Measurements from ENCODE around the gene LGALS14. TPM values are rescaled to one million over a fixed set of nuclear protein-coding genes. Genes with fewer than 3 reads are reported as not detected.
"Not testable (repeated sequence)": the region's sequence is repeated elsewhere in the genome, so short reads cannot be mapped to it uniquely, and the experiment has no call there.

Gene LGALS14
- total RNA-seq, 1 donor from 2014 or later = 0.92 TPM

DNA sequence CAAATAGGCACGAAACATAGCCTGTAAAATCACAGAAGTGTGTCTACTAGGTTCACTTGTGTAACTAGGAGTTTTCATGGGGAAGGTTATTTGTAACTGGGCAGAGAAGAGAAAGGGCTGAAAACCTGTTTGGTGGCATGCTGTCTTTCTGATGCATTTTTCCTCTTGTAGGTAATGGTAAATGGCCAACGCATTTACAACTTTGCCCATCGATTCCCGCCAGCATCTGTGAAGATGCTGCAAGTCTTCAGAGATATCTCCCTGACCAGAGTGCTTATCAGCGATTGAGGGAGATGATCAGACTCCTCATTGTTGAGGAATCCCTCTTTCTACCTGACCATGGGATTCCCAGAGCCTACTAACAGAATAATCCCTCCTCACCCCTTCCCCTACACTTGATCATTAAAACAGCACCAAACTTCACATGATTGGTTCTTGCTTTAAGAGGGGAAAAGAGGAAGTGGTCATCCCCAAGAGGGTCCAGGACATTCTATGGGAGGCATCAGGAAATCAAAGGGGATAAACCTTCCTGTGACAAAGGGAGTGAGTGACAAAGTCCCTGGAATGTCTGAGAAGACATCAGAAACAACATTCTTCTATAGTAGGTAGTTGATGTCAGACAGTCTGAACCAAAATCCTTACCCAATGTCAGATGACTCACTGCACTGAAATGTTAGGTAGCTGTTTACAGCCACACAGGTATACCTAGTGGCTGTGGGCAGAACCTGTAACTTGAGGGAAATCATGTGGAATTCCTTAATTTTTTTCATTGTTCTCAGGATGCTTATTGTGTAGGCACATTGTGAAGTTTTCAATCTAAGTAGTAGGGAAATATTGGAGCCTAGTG is 5.0 kb downstream of the LGALS14 start:
- Mint-ChIP-seq H3K36me3 (no peaks in the 10 kb centered on the region), H3K27me3 (ENCODE audit: low read depth) (peaks cover 6% of the 10 kb centered on the region)

DNA sequence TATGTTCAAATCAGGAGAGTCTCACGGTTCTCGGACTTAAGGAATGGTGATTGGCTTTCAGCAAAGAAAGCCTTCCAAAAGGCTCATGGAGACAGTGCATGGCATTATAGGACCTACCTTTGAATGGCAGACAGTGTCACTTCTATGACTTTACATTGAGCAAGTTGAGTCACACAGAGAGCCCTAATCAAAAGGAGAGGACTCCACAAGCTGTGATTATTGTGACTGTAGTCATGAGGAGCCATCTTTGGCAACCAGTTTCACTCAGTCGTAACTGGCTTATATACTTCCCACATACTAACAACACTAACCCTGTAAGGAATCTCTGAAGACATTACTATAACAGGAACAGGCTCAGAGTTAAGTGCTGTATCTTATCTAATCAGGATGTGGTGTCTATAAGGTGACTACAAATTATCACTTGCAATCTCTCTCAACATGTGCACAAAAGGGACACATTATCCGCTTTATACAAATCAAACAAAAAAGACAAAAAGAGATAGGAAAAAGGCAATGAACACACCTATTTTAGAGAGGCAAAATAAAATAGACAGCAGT is 6.1 kb downstream of the LGALS14 start:
- Mint-ChIP-seq H3K27me3 (ENCODE audit: low read depth) (peaks cover 6% of the 10 kb centered on the region), H3K9me3 (peaks cover 4% of the 10 kb centered on the region), H3K4me1 (no peaks in the 10 kb centered on the region), H3K4me3 (no peak overlapping the region), H3K36me3 (no peaks in the 10 kb centered on the region), H3K27ac (no peak overlapping the region)
- DNase-seq (ENCODE audit: low spot score in 2 of 2, unreplicated experiment in 2 of 2) = no peak
- no peak for TF ChIP-seq CTCF (IDR thresholded peaks at IDR 0.05; ENCODE audit: unreplicated experiment)

More for the DNA sequence above, 5.0 kb downstream of the LGALS14 start:
- TF ChIP-seq CTCF (IDR thresholded peaks at IDR 0.05; ENCODE audit: unreplicated experiment) = no peak
- Mint-ChIP-seq H3K4me1 (peaks cover 8% of the 10 kb centered on the region), H3K27ac (no peak overlapping the region), H3K4me3 (no peak overlapping the region), H3K9me3 (no peaks in the 10 kb centered on the region)
- DNase-seq (ENCODE audit: low spot score in 2 of 2, unreplicated experiment in 2 of 2) = no peak

DNA sequence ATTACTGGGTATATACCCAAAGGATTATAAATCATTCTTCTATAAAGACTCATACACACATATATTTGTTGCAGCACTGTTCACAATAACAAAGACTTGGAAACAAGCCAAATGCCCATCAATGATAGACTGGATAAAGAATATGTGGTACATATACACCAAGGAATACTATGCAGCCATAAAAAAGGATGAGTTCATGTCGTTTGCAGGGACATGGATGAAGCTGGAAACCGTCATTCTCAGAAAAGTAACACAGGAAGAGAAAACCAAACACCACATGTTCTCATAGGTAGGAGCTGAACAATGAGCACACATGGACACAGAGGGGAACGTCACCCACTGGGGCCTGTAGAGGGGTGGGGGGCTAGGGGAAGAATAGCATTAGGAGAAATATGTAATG is 15.9 kb downstream of the LGALS14 start:
- not testable (repeated sequence) for H3K4me3 Mint-ChIP-seq; H3K4me1 Mint-ChIP-seq; H3K36me3 Mint-ChIP-seq; H3K27ac Mint-ChIP-seq; DNase-seq (ENCODE audit: low spot score in 2 of 2, unreplicated experiment in 2 of 2)
- Mint-ChIP-seq H3K9me3 (peaks cover 15% of the 10 kb centered on the region), H3K27me3 (ENCODE audit: low read depth) (peaks cover 42% of the 10 kb centered on the region)

- Mint-ChIP-seq H3K27me3 (ENCODE audit: low read depth) (peaks cover 73% of the 10 kb centered on the region), H3K9me3 (no peaks in the 10 kb centered on the region), H3K27ac (no peak overlapping the region), H3K4me3 (no peak overlapping the region), H3K36me3 (no peaks in the 10 kb centered on the region), H3K4me1 (no peaks in the 10 kb centered on the region)
- DNase-seq (ENCODE audit: low spot score in 2 of 2, unreplicated experiment in 2 of 2) = no peak
- no peak for TF ChIP-seq CTCF (IDR thresholded peaks at IDR 0.05; ENCODE audit: unreplicated experiment)
Measured at GRCh38 chr19:39725995-39726394, 21.7 kb downstream of the LGALS14 start.

- DNase-seq (ENCODE audit: low spot score in 2 of 2, unreplicated experiment in 2 of 2) = no peak
- no peaks in the 10 kb centered on the region for H3K9me3 Mint-ChIP-seq
- peaks cover 76% of the 10 kb centered on the region for H3K27me3 Mint-ChIP-seq (ENCODE audit: low read depth)
- no peak for TF ChIP-seq CTCF (IDR thresholded peaks at IDR 0.05; ENCODE audit: unreplicated experiment)
- H3K27ac Mint-ChIP-seq = no peak overlapping the region
- H3K4me1 Mint-ChIP-seq = no peaks in the 10 kb centered on the region
- H3K36me3 Mint-ChIP-seq = no peaks in the 10 kb centered on the region
- H3K4me3 Mint-ChIP-seq = no peak overlapping the region
Measured at GRCh38 chr19:39727070-39727800, 23.0 kb downstream of the LGALS14 start.

- Mint-ChIP-seq H3K27me3 (ENCODE audit: low read depth) (peaks cover 68% of the 10 kb centered on the region), H3K4me1 (no peaks in the 10 kb centered on the region), H3K4me3 (no peak overlapping the region), H3K27ac (no peak overlapping the region), H3K9me3 (peaks cover 1% of the 10 kb centered on the region), H3K36me3 (no peaks in the 10 kb centered on the region)
- no peak for DNase-seq (ENCODE audit: low spot score in 2 of 2, unreplicated experiment in 2 of 2)
- TF ChIP-seq CTCF (IDR thresholded peaks at IDR 0.05; ENCODE audit: unreplicated experiment) = no peak
Measured at GRCh38 chr19:39728040-39728439, 23.8 kb downstream of the LGALS14 start.

All from mesothelial cell of epicardium (in vitro differentiated cells).